GM10847 (cell line): ENCODE data around the gene ADPRM.

ENCODE experiments used
- POLR2A ChIP-seq: IDR thresholded peaks from 2 replicates; pipeline ENCODE4 v1.6.1; 2011; ENCODE audit not compliant: insufficient read length; ENCODE audit errors: extremely low read depth

The ADPRM gene

GRCh38 chr17:10729334-10730193 is 32.2 kb downstream of the ADPRM start, which contains the start of gene TMEM220:
TSS of gene TMEM220 (minus strand) at chr17:10730023. CDS start at chr17:10729851, 172 bp downstream.
- TF ChIP-seq POLR2A = no peak

- TF ChIP-seq POLR2A = no peak
Observed at GRCh38 chr17:10731408-10731879, 34.0 kb downstream of the ADPRM start.

GRCh38 chr17:10733666-10734065 is 36.3 kb downstream of the ADPRM start:
- TF ChIP-seq POLR2A = no peak

- TF ChIP-seq POLR2A = no peak
Observed at GRCh38 chr17:10735251-10735650, 37.9 kb downstream of the ADPRM start.

- TF ChIP-seq POLR2A = no peak
Observed at GRCh38 chr17:10735821-10736220, 38.4 kb downstream of the ADPRM start.

- TF ChIP-seq POLR2A = no peak
Observed at GRCh38 chr17:10737168-10737622, 39.8 kb downstream of the ADPRM start.

GRCh38 chr17:10737736-10738135 is 40.3 kb downstream of the ADPRM start:
- no peak for TF ChIP-seq POLR2A

- TF ChIP-seq POLR2A = no peak
Observed at GRCh38 chr17:10738521-10739258, 41.3 kb downstream of the ADPRM start.

GRCh38 chr17:10739386-10739785 is 42.0 kb downstream of the ADPRM start:
- no peak for TF ChIP-seq POLR2A

- TF ChIP-seq POLR2A = no peak
Observed at GRCh38 chr17:10741416-10742135, 44.2 kb downstream of the ADPRM start.

GRCh38 chr17:10742431-10742830 is 45.0 kb downstream of the ADPRM start:
- no peak for TF ChIP-seq POLR2A

GRCh38 chr17:10743316-10744009 is 46.1 kb downstream of the ADPRM start:
- no peak for TF ChIP-seq POLR2A

- no peak for TF ChIP-seq POLR2A
Observed at GRCh38 chr17:10744501-10745000, 47.2 kb downstream of the ADPRM start.

- no peak for TF ChIP-seq POLR2A
Observed at GRCh38 chr17:10745231-10745630, 47.8 kb downstream of the ADPRM start.
